Mesenchymal stem cell (in vitro differentiated cells and primary cell): ENCODE data around the gene DGCR8.

ENCODE experiments used
- DNase-seq: peaks from one replicate; pipeline ENCODE4 v3.0.0-alpha.2; 2013
- H2AFZ ChIP-seq: one replicate; pipeline ENCODE4 v1.6.1; 2013; ENCODE audit warnings: low read depth, mild to moderate bottlenecking, control low read depth, inconsistent platforms, low read length, moderate library complexity
- H2AK5ac ChIP-seq: 2 replicates; pipeline ENCODE4 v1.6.1; 2013; ENCODE audit warnings: low read length, moderate library complexity, mild to moderate bottlenecking, inconsistent platforms; ENCODE audit not compliant: severe bottlenecking
- H2BK120ac ChIP-seq: one replicate; pipeline ENCODE4 v1.6.1; 2013; ENCODE audit warnings: low read depth, mild to moderate bottlenecking, inconsistent platforms, low read length, moderate library complexity
- H2BK12ac ChIP-seq, 2 experiments: one replicate each; pipeline ENCODE4 v1.6.1; 2013; ENCODE audit warnings: inconsistent platforms in 2 of 2, low read length in 2 of 2, mild to moderate bottlenecking in 2 of 2, moderate library complexity in 2 of 2, control low read depth in 1 of 2
- H2BK15ac ChIP-seq: one replicate; pipeline ENCODE4 v1.6.1; 2013; ENCODE audit warnings: mild to moderate bottlenecking, low read depth, inconsistent platforms; ENCODE audit not compliant: poor library complexity, severe bottlenecking
- H2BK5ac ChIP-seq: 2 replicates; pipeline ENCODE4 v1.6.1; 2013; ENCODE audit warnings: low read depth, mild to moderate bottlenecking, low read length, control low read depth, inconsistent platforms; ENCODE audit not compliant: poor library complexity, severe bottlenecking
- H3K14ac ChIP-seq, 2 experiments: one replicate each; pipeline ENCODE4 v1.6.1; 2013; ENCODE audit warnings: inconsistent platforms in 2 of 2, low read length in 2 of 2, control low read depth in 1 of 2, mild to moderate bottlenecking in 1 of 2, moderate library complexity in 1 of 2
- H3K18ac ChIP-seq, 2 experiments: one replicate each; pipeline ENCODE4 v1.6.1; 2013; ENCODE audit warnings: inconsistent platforms in 2 of 2, low read length in 2 of 2, control low read depth in 1 of 2, low read depth in 1 of 2, mild to moderate bottlenecking in 1 of 2
- H3K23ac ChIP-seq, 2 experiments: one replicate each; pipeline ENCODE4 v1.6.1; 2013; ENCODE audit warnings: inconsistent platforms in 2 of 2, low read length in 2 of 2, mild to moderate bottlenecking in 2 of 2, moderate library complexity in 2 of 2, control low read depth in 1 of 2
- H3K27ac ChIP-seq: 2 replicates; pipeline ENCODE4 v1.5.1; 2013; ENCODE audit warnings: mild to moderate bottlenecking, moderate library complexity, low read length, control low read depth, inconsistent platforms; ENCODE audit not compliant: poor library complexity, severe bottlenecking
- H3K27me3 ChIP-seq, 2 experiments: 2 replicates each; pipeline versions ENCODE4 v1.6.1 to v1.7.0; 2013; ENCODE audit warnings: low read length in 2 of 2, mild to moderate bottlenecking in 2 of 2, moderate library complexity in 2 of 2, control low read depth in 1 of 2, inconsistent platforms in 1 of 2; ENCODE audit not compliant: control insufficient read depth in 1 of 2, insufficient read depth in 1 of 2
- H3K36me3 ChIP-seq, 2 experiments: 2 replicates each; pipeline versions ENCODE4 v1.6.1 to v1.7.0; 2013; ENCODE audit warnings: low read length in 2 of 2, control low read depth in 1 of 2, inconsistent platforms in 1 of 2, low read depth in 1 of 2, mild to moderate bottlenecking in 1 of 2; ENCODE audit not compliant: insufficient read depth in 2 of 2, control insufficient read depth in 1 of 2
- H3K4ac ChIP-seq, 2 experiments: one replicate each; pipeline ENCODE4 v1.6.1; 2013; ENCODE audit warnings: inconsistent platforms in 2 of 2, low read length in 2 of 2, mild to moderate bottlenecking in 2 of 2, moderate library complexity in 2 of 2, control low read depth in 1 of 2, low read depth in 1 of 2
- H3K4me1 ChIP-seq: 2 replicates; pipeline ENCODE4 v1.6.1; 2013; ENCODE audit warnings: low read depth, low read length, control low read depth; ENCODE audit not compliant: control insufficient read depth, insufficient read depth
- H3K4me2 ChIP-seq: 2 replicates; pipeline ENCODE4 v1.6.1; 2013; ENCODE audit warnings: low read length, mild to moderate bottlenecking, inconsistent platforms; ENCODE audit not compliant: poor library complexity, severe bottlenecking
- H3K4me3 ChIP-seq, 2 experiments: 2 replicates each; pipeline versions ENCODE4 v1.5.1 to v1.7.0; 2013; ENCODE audit warnings: low read length in 2 of 2, mild to moderate bottlenecking in 2 of 2, control low read depth in 1 of 2, low read depth in 1 of 2; ENCODE audit not compliant: insufficient read depth in 1 of 2
- H3K79me1 ChIP-seq: replicated peaks from 2 replicates; pipeline ENCODE4 v1.6.1; 2013; ENCODE audit warnings: mild to moderate bottlenecking, control low read depth, low read length, inconsistent platforms; ENCODE audit not compliant: poor library complexity, severe bottlenecking
- H3K9ac ChIP-seq: 2 replicates; pipeline ENCODE4 v1.7.0; 2013; ENCODE audit warnings: mild to moderate bottlenecking, low read length, moderate library complexity
- H3K9me3 ChIP-seq: 2 replicates; pipeline ENCODE4 v1.7.0; 2013; ENCODE audit warnings: mild to moderate bottlenecking, low read length; ENCODE audit not compliant: control insufficient read depth
- H4K8ac ChIP-seq: one replicate; pipeline ENCODE4 v1.6.1; 2013; ENCODE audit warnings: inconsistent platforms, mild to moderate bottlenecking, low read length, moderate library complexity
- H4K91ac ChIP-seq: one replicate; pipeline ENCODE4 v1.6.1; 2013; ENCODE audit warnings: mild to moderate bottlenecking, low read length, inconsistent platforms
- WGBS: methylation state at CpG from one replicate; pipeline ENCODE4 v1.1.7; 2013; ENCODE audit warnings: mixed read lengths; 5-methylcytosine and 5-hydroxymethylcytosine counted together

Gene DGCR8

DNA sequence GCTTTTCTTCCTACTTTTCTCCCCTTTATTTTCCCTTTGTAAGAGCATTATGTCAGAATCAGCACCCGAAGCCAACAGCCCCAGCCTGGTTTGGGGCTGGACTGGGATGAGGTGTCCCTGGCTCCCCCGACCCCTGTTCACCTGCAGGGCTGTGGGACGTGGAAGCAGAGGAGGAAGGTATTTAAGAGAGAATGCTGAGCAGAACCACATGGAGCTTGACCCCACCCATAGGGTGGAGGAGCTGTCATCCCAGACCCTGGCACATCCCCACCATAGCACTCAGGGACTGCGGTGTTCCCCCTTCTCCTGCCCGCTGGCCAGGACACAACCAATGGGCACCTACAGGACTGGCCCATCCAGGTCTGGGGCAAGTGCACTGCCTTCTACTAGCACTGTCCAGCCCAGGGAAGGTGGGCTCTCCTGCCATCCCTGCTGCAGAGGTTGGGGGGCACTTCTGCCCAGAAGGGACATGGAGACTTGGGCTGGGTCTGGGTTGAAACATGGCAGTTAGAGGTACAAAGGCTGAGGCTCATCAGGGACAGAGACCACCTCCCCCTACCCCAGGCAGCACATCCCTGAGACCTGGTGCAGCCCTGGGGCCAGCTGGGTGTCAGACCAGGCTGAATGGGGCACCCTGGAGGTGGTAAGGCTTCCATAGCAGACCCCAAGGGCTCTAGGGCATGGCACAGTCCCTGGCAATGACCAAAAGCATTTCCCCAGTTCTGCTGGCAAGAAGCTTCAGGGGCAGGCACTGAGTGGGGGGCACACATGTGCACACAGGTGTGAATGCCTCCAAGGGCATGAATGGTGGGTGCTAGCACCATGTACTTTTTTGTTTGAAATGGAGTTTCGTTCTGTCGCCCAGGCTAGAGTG lies 39.5 kb upstream of the DGCR8 start:
- Histone ChIP-seq H3K23ac (no peak overlapping the region), H3K4me3 (no peak overlapping the region), H2AK5ac (no peak overlapping the region), H2AFZ (no peak overlapping the region), H3K4ac (no peak overlapping the region), H2BK120ac (no peak overlapping the region), H3K14ac (no peak overlapping the region), H2BK5ac (no peak overlapping the region), H3K18ac (no peak overlapping the region), H3K9ac (no peak overlapping the region), H3K9me3 (no peaks in the 10 kb centered on the region), H2BK12ac (no peak overlapping the region), H3K4me1 (peaks cover 5% of the 10 kb centered on the region), H3K27ac (no peak overlapping the region), H3K79me1 (peaks cover 28% of the 10 kb centered on the region), H3K4me2 (no peak overlapping the region), H3K27me3 (no peaks in the 10 kb centered on the region), H4K8ac (no peak overlapping the region), H3K36me3 (peaks cover 67 to 72% of the 10 kb centered on the region in 2 experiments), H4K91ac (no peak overlapping the region), H2BK15ac (no peak overlapping the region)
- no peak for DNase-seq
- WGBS = 95% methylated on average over 6 of the region's 7 CpGs

DNA sequence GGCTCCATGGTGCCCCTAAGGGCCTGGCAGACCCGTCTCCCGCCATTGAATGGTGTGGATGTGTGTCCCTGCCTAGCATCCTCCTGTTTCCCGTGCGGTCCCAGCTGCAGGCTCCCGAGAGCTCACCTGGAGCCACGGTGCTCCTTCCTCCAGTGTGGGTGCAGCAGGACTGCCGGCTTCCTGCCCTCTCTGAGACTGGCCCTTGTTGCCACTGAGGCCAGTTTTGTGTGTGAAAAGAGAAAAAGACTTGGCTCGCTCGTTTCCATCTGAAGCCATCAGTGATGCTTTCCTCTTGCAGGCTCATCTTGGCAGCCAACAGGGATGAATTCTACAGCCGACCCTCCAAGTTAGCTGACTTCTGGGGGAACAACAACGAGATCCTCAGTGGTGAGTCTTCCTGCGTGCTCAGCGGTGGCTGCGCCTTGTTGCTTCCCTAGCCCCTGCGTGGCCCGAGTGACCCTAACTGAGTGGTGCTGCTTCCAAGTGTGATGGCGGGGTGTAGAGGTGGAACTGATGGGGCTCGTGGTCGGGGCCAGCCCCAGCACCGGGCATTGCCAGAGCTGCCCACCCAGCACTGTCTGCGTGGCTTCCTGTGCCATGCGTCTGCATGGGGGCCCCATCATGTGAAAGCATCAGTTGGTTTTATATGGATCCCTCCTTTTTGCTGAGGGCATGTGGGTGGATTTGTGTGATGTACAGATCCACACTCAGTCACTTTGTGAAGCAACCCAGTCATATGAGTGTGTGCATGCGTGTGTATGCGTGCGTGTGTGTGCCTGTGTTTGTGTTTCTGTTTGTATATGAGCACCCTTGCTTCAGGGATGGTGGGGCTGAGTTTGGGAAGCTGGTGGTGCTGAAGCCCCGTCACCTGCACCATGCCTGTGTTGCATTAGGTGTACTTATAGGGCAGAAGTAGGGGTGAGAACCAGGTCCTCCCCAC lies 36.7 kb upstream of the DGCR8 start:
- Histone ChIP-seq H3K4me2 (no peak overlapping the region), H3K79me1 (peaks cover 17% of the 10 kb centered on the region), H3K4me1 (no peaks in the 10 kb centered on the region), H2AFZ (no peak overlapping the region), H3K36me3 (peaks cover 62 to 70% of the 10 kb centered on the region in 2 experiments), H4K8ac (no peak overlapping the region), H3K9me3 (no peaks in the 10 kb centered on the region), H2BK15ac (no peak overlapping the region), H2BK12ac (no peak overlapping the region), H2BK5ac (no peak overlapping the region), H3K18ac (no peak overlapping the region), H3K14ac (no peak overlapping the region), H3K4ac (no peak overlapping the region), H3K27me3 (no peaks in the 10 kb centered on the region), H2AK5ac (no peak overlapping the region), H3K9ac (no peak overlapping the region), H3K4me3 (no peak overlapping the region), H3K27ac (no peak overlapping the region), H4K91ac (no peak overlapping the region), H2BK120ac (no peak overlapping the region), H3K23ac (no peak overlapping the region)
- no peak for DNase-seq
- 97% methylated on average over 25 of the region's 26 CpGs for WGBS

DNA sequence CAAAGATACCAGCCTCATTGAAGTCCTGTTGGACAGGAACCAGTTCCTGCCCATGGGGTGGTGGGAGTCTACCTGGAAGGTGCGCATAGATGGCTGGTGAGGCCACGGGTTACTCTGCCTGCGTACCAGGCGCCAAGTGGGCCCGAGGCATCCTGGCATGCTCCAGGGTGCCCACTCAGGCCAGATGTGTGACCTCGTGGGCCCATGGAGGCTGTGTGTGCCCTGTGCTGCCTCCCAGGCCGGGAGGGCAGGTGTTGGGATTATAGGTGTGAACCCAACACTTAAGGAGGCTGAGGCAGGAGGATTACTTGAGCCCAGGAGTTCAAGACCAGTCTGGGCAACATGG lies 36.1 kb upstream of the DGCR8 start:
- H3K36me3 ChIP-seq = peaks cover 57 to 71% of the 10 kb centered on the region in 2 experiments
- no peak overlapping the region for H2AK5ac ChIP-seq
- no peak overlapping the region for H3K4me2 ChIP-seq
- no peak overlapping the region for H3K14ac ChIP-seq
- no peak overlapping the region for H2AFZ ChIP-seq
- H3K9me3 ChIP-seq = no peaks in the 10 kb centered on the region
- no peak overlapping the region for H2BK12ac ChIP-seq
- H2BK15ac ChIP-seq = no peak overlapping the region
- H3K4ac ChIP-seq = no peak overlapping the region
- H3K9ac ChIP-seq = no peak overlapping the region
- no peak overlapping the region for H4K91ac ChIP-seq
- H3K27ac ChIP-seq = no peak overlapping the region
- H3K27me3 ChIP-seq = no peaks in the 10 kb centered on the region
- H3K18ac ChIP-seq = no peak overlapping the region
- no peak overlapping the region for H4K8ac ChIP-seq
- DNase-seq = no peak
- no peaks in the 10 kb centered on the region for H3K4me1 ChIP-seq
- H2BK5ac ChIP-seq = no peak overlapping the region
- H2BK120ac ChIP-seq = no peak overlapping the region
- H3K4me3 ChIP-seq = no peak overlapping the region
- H3K23ac ChIP-seq = no peak overlapping the region
- WGBS = 96% methylated on average over 7 of the region's 7 CpGs
- H3K79me1 ChIP-seq = peaks cover 14% of the 10 kb centered on the region
